HG03432 (cell line): ENCODE results near the gene ACSL3.
A peak's percentile ranks its signal among the peaks of the same experiment; 100 is the strongest.
"Not testable (repeated sequence)": the region's sequence is repeated elsewhere in the genome, so short reads cannot be mapped to it uniquely, and the experiment has no call there.

Experiments used
- ATAC-seq: cut with Tn5 transposase; IDR thresholded peaks from one replicate; pipeline ENCODE4 v1.9.1; 2021; ENCODE audit warnings: mild to moderate bottlenecking, moderate library complexity; ENCODE audit not compliant: unreplicated experiment

ACSL3 gene

DNA sequence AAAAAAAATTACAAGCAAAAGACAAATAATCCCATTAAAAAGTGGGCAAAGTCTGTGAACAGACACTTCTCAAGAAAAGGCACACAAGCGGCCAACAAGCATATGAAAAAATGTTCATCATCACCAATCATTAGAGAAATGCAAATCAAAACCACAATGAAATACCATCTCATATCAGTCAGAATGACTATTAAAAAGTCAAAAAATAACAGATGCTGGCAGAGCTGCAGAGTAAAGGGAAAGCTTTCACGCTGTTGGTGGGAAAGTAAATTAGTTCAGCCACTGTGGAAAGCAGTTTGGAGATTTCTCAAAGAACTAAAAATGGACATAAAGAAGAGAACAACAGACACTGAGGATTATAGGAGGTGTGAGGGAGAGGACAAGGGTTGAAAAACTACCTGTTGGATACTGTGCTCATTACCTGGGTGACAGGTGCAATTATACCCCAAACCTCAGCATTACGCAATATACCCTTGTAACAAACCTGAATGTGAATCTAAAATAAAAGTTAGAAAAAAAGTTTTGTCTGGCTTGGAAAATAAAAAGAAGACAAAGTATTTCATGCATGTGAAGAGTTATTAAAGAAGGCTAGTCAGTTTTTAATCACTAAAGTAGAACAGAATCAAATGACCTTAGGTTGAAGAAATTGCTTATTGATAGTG lies 8.7 kb upstream of the ACSL3 start:
- ATAC-seq = no peak

DNA sequence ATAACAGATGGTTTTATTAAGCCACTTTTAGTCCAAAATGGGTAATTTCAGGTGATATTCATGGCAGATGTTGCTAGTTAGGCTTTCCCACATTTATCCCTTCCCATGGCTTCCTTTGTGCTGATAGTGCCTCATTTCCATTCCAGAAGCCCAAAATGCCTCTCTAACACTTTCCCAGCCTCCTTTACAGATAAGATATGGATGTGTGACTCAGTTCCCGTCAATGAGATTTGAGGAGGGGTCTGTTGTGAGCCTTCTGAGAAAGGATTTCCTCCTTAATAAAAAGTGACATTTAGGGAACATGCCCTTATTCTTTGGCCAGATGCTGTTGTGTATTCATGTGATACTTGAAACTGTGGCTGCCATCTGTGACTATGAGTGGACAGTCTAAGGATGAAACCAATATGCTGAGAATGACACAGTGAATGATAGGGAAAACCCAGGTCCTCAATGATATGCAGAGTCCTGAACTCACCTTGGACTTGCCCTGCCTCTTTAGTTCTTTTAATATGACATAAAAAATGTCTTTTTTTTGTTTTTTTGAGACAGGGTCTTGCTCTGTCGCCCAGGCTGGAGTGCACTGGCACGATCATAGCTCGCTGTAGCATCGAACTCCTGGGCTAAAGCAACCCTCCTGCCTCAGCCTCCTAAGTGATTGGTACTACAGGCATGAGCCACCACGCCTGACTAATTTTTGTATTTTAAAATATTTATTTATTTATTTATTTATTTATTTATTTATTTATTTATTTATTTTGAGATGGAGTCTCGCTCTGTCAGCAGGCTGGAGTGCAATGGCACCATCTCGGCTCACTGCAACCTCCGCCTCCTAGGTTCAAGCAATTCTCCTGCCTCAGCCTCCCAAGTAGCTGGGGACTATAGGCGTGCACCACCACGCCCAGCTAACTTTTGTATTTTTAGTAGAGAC lies 5.8 kb upstream of the ACSL3 start:
- ATAC-seq = no peak

DNA sequence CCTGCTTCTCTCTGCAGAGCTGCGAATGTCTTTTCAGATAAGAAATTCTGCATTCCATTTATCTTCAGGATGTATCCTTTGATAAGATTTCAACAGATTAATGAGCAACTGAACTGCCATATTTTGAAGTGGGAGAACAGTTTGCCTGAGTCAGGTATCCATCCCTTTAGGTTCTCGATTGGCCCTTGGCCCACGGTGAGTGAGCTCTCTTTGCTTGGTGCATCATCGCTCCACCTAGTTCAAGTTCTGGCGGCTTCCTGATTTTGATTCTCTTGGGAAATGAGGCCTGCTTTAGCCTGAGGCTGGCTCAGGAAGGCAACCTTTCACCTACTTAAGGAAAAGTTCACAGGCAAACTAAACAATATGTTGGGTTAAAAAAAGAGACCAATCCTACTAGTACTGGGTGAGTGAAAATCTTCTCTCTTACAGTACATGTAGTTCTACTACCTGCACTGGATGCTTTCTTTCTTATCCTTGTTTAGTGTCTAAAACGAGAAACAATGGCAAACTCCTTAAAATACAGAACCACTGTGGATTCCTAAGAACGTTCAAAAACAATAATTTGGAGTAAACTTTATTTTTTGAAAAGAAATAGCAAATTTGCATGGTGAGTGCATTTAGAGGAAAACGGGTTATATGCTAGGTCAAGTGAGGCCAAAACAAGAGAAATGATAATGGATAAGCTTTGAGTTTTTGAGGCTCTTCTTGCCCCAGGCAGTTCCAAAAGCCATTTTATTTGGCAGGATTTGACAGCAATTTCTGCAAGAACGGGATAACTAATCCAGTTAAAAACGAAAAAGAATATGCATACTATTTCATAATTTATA lies 837 bp upstream of the ACSL3 start:
- ATAC-seq = no peak

DNA sequence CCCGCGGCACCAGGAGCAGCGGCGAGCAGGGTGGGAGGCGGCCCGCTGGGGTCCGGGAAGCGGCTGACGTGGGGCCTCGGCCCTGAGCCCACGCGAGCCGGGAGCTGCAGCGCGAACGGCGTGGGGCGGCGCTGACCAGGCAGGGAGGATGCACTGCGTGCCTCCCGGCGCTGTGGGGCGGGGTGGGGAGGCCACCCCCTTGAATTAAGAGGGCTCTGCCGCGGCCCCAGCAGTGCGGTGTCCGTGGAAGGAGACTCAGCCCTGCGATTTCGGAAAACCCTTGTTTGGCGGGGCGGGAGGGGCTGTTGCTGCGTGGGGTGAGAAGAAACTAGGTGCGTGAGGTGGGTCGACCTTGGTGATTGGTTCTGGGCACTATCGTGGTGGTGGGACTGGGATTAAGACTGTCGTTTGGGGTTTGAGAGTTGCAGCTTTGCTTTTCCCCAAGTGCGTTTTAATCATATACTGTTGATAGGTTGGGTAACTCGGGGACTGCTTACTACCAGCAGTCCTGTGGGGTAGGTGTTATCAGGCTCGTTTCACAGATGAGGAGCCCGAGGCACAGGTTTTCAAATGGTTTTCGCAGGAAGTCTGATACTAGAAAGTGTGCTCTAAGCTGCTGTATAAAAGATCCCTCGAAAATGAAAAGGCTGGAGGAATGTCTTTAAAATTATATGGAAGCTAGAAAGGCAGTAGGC lies 722 bp downstream of the ACSL3 start:
- ATAC-seq = peak; percentile 39

DNA sequence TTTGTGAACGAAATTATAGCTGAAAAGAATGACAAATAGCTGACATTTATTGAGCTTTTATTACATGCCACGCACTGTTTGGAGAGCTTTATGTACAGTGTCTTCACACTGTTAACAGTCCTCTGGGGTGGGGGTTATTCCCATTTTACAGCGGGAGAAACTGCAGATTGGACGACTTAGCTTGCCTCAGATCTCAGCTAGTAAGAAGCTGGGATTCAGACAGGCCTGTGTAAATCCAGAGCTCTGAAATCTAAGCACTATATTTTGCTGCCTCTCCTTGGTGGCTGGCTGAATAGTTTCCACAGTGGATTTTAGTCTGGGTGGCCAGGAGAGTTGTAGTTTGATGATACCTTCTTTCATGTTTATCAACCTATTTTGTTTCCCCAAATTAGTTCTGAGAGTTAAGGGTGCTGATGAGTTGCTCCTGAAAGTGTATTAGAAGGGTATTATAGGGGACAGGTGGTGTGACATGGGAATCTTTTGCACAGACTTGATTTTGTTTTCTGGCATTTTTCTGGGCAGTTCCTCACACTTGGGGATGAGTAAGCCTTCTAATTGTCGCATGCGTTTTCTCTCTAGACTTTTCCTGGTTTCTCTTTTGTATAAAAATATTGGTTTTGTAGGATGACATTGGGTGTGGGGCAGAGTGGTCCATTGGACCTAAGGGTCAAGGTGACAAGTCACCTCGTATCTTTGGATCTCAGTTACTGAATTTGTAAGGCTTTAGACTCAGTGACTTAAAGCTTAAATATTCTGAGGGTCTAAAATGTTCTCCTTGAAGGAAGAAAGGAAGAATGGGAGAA lies 1.5 kb downstream of the ACSL3 start:
- ATAC-seq = no peak

DNA sequence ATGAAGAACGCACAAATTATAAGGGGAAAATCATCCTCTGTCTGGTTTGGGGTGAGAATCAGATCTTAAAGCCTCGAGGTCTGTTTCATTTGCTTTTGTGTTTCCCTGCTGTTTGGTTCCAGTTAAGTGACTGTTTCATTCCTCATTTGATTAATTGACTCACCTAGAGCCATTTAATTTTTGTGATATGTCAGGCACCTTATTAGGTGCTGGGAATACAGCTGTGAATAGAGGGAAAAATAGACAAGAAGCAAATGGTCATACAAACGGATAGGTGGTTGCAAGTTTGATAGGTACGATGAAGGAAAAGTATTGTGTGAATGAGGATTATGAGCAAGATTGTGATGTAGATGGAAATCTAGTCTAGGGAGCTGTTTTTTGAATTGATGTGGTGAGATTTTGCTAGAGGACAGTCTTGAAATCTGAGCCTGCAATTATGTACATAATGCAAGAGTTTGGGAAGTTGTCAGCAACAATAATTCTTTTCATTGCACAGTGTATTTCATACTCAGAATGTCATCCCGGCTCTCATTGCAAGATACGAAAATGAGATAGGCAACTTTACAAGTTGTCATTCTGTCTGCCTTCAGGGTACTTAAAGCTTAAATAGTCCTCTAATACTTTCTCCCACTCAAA lies 2.2 kb downstream of the ACSL3 start:
- no peak for ATAC-seq

DNA sequence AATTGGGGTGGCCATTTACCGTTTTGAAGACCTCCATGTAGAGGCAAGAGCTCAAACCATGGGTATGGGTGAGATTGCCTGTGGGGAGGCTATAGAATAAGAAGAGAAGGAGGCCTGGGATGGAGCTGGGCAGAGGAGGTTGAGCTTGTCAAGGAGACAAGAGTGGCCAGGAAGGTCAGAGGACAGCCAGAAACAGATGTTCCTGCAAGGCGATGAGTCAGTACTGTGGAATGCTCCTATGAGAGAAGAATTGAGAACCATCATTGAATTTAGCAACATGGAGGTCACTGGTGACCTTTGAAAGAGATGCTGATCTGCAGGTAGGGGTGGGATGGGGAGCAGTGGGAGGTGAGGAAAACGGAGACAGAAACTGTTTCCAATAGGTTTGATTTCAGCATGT lies 3.5 kb downstream of the ACSL3 start:
- ATAC-seq = no peak

DNA sequence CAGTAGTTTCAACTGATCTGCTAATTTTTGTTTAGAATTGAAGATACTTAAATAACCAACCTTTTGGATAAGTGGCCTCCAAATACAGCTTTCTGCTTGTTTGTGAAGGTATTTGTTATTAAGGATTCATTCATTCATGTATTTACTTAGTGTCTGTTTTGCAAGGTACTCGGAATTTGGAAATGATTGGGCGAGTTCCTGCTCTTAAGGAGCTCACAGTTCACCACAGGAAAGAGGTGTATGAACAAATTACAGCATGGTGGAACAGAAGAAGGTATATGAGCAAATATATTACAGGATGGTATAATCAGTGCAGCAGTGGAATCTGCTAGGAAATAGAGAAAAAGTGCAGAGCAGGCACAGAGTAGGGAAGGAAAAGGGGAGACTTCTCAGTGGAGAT lies 4.5 kb downstream of the ACSL3 start:
- no peak for ATAC-seq

DNA sequence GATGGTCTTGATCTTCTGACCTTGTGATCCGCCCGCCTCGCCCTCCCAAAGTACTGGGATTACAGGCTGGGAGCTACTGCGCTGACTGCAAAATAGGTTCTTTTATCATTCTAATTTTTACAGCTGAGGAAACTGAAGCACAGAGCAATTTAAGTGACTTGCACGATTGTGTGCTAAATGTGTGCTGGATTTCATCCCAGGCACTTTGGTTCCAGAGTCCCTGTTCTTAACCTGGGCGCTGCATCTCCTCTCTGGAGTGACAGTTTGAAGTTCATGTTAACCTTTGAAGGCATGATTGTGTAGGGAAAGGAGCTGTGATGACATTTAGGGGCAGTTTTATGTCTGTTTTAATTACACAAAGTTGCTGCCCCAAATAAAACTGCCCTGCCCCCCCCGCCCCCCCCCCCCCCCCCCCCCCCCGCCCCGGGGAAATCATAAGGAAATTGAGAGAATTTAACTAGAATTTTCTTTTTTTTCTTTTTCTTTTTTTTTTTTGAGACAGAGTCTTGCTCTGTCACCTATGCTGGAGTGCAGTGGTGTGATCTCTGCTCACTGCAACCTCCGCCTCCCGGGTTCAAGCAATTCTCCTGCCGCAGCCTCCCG lies 5.6 kb downstream of the ACSL3 start:
- no peak for ATAC-seq

DNA sequence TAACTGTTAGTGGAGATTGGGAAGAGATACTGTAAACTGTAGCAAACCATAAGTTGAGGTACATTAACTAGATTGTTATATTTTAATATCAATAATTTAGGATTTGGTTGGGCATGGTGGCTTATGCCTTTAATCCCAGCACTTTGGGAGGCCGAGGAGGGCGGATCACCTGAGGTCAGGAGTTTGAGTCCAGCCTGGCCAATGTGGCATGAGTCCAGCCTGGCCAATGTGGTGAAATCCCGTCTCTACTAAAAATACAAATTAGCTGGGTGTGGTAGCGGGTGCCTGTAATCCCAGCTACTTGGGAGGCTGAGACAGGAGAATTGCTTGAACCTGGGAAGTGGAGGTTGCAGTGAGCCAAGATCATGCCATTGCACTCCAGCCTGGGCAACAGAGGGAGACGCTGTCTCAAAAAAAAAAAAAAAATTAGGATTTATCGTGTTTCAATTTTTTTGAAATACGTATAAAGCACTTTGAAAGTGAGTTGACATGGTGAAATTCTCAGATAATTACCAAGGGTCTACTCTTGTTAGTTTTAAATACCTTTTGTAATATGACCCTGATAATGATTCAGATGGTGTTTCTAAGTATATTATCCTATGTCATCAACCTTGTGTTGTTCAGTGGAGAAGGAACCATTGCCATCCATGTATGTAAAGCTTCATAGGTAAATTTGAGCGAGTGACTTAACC lies 7.9 kb downstream of the ACSL3 start:
- not testable (repeated sequence) for ATAC-seq

DNA sequence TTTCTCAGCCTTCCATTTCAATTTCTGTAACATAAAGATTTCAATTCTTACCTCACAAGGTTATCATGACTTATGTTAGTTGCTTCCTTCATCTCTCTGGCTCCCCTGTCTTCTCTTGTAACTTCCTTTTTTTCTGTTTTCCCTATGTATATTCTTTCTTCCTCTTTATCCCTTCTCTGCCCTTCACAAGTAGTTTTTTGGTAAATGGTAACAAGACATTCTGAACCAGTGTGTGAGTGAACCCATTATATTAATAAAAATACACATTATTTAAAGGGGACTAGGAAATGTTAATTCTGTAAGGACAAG lies 8.4 kb downstream of the ACSL3 start:
- no peak for ATAC-seq

DNA sequence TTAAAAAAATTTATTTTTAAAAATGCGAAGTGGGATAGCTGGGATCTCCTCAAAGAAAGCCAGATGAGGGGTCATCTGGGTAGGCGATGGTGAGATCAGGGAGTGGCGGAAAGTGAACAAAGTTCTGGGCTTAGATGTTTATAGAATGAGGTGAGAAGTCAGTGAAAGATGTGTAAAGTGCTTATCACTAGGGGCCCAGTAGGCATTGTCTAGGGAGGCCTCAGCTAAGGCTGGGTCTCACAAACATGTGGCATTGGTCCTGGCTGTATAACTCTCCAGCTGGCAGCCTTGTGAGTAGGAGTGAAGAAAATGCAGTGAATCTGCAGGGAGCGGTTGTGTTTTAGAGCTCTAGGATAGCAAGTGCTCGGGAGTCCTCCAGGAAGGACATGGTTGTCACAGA lies 10.5 kb downstream of the ACSL3 start:
- no peak for ATAC-seq

DNA sequence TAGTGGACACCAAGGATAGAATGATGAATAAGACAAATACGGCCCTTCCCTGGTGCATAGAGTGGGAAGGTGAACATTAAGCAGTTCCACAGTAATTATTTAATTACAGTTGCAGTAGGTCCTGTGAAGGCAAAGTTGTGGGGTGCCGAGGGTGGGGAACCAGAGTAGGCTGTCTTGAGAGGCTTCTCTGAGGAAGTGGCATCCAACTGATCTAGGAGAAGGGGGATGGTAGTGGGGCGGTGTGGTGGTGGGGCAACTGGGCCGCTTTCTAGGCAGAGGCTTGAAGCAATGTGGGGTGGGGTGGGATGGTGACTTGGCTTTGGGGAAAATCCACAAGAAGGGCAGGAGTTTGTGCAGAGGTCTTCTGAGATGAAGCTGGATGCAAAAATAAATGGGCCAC lies 11.7 kb downstream of the ACSL3 start:
- no peak for ATAC-seq

DNA sequence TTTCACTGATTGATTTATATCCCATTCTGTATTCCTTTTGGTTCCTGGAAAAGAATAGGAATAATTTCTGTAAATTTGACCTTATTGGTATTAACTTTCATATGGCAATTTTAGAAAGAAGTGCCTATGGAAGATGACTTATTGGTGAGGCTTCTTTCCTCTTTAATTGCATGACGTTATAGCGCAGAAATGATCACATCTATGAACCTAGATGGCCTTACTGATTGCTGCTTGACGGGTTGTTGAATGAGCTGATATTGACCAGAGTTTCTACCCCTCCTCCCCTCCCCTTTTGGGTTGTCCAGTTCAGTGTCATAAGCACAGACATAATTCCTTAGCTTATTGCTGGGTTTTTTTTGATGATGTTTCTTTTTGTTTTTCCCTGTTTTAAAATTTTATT lies 14.6 kb downstream of the ACSL3 start:
- ATAC-seq = no peak

DNA sequence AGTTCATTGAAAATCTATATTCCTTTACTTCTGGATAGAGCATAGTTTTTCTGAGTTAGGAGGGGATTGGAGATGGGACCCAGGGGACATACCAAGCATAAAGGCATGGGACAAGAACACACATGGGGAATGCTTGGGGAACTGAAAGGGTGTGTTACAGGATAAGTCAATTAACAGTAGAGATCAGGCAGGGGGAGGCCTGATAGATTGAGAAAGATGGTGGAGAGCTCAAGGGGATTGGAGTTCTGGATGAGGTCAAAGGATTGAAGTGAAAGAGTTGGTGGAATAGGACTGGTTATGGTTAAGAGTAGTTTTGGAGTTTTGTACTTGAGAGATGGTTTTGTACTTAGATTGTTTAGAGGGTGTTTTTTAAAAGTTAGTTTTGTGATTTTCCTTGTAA lies 16.1 kb downstream of the ACSL3 start:
- ATAC-seq = no peak

DNA sequence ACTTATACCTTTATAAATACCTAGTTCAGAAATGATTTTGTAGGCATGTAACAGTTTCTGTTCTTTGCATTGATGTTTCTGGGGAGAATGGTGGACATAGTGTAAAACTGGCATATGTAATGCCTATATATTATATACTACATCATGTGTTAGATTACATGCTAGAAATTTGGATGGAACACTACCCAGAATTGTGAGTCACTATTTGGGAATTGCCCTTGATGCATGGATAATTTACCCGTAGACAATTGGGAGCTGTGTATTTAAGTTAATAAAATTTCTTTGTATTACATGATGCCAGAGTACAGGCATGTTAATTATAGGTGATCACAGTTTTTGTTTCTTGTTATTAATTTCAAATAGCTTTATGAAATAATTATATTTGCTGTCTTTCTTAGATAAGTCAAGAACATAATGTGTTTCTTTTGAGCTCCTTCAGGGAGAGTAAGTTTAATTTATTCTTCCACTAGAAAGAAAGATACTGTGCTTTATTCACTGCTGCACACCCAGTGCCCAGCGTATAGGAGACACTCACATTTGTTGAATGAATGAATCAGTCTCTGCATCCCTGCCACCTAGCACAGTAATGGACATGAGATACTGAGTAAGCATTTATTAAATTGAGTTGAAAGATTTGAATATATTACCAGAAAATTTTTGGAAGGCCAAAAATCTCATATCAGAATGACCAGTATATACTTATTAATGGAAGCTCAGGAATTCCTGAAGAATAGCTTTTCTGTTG lies 16.9 kb downstream of the ACSL3 start:
- no peak for ATAC-seq

DNA sequence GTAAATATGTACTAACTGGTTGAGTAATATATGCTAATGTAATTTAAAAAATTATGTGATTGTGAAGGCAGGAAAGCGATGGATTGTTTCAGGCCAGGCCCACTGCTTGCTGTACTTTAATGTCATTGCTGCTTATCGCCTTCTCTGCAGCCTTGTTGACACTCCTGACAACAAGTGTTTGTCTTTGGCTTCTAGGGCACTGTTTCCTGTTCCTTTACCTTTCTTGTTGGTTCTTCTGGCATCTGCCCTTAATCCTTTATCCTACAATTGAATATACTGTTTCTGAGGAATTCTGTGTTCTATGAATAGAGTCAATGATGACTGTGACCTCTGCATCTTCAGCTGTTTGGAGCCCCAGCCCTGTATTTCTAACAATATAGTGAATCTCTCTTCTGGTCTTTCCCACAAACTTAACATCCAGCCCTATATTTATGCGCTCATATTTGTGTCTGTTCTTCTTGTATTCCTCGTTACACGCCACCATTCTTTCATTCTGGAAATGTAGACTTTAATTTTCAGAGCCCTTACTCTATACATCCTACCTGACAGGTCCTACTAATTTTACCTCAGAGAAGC lies 17.6 kb downstream of the ACSL3 start:
- ATAC-seq = no peak
